ENCODE measurements around the gene XCL1. TPM values are rescaled to one million over a fixed set of nuclear protein-coding genes. Genes with fewer than 3 reads are reported as not detected.

The XCL1 gene
- polyA plus RNA-seq, 1 donor from 2014 or later, result 2.3 TPM

DNA sequence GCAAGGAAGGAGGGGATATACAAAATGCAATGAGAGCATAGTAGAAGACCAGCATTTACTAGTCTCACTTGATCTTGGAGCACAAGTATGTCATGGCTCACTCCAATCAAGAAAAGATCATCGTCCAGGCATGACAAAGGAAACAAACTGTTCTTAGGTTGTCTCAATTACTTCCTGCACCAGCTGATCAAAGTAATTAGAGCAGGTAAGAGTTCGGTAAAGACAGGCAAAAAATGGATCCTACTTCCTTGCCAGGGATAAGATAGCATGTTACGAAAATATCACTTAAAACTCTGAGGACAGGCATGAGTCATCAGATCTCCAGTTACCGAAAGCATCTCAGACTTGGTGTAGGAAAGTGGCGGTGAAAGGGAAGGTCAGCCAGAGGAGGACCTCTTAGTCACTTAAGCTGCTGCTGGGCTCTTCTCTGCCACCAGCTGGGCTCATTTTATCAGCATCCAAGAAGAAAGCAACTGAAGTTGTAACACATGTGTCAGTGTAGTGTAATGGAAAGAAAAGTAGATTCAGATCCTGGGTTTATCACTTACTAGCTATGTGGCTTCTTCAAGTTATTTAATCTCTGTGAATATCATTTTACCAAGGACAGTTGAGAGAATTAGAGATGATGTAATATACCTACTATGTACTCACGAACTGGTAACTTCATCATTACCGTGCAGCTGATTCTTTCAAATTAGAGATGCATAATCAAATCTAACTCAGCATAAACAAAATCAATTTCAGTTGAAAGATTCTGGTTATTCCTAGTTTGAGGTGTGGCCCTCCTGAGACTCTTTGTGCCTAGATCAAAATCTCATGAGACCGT, 46.8 kb downstream of the XCL1 start:
- no peak overlapping the region for H3K9ac ChIP-seq (ENCODE audit: low read length)
- H3K9me3 ChIP-seq (ENCODE audit: low read length), result no peaks in the 10 kb centered on the region
- no peak overlapping the region for H3K27ac ChIP-seq (ENCODE audit: low read length)

DNA sequence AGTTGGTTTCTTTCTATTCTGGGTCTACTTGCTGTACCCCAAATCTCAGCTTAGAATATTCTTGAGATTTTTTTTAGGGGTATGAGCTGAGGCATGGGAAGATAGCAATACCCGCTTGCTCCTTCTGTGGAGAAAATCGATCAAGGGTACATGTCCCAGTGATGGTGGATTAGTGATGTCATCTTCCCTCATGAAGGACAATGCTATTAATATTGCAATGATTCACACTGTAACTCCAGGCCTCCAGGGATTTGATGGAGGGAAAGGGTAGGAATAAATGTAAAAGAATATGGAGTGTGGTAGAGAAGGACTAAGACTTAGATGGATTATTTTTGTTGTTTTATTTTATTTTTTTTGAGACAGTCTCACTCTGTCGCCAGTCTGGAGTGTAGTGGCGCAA, 47.4 kb downstream of the XCL1 start:
- no peaks in the 10 kb centered on the region for H3K79me2 ChIP-seq (replicated peaks; ENCODE audit: insufficient read depth, low read length)
- no peaks in the 10 kb centered on the region for H3K27me3 ChIP-seq (ENCODE audit: insufficient read depth, low read depth, low read length)
- H3K9me3 ChIP-seq (ENCODE audit: low read length), result no peaks in the 10 kb centered on the region
- H4K20me1 ChIP-seq (ENCODE audit: insufficient read depth), result no peaks in the 10 kb centered on the region
- H3K9me2 ChIP-seq (ENCODE audit: insufficient read depth, low read length), result no peaks in the 10 kb centered on the region
- no peak overlapping the region for H3K27ac ChIP-seq (ENCODE audit: low read length)
- no peak overlapping the region for H2AFZ ChIP-seq (ENCODE audit: low read depth, low read length)
- no peaks in the 10 kb centered on the region for H3F3A ChIP-seq (ENCODE audit: insufficient read depth, low read length, poor library complexity, severe bottlenecking)
- no peak overlapping the region for H3K9ac ChIP-seq (ENCODE audit: low read length)
- H3K4me3 ChIP-seq (ENCODE audit: low read length), result no peak overlapping the region
- no peaks in the 10 kb centered on the region for H3K36me3 ChIP-seq (ENCODE audit: insufficient read depth, low read length)
- H3K4me2 ChIP-seq (ENCODE audit: low read length), result no peak overlapping the region
- TF ChIP-seq EZH2 (IDR thresholded peaks at IDR 0.05; ENCODE audit: borderline replicate concordance, insufficient read depth, low read length, poor library complexity, severe bottlenecking) (no peak), SMC3 (conservative IDR thresholded peaks at IDR 0.05; ENCODE audit: poor library complexity) (no peak), EP300 (conservative IDR thresholded peaks at IDR 0.05; ENCODE audit: poor library complexity, severe bottlenecking) (no peak)

More for the DNA sequence above, 46.8 kb downstream of the XCL1 start:
- Histone ChIP-seq H2AFZ (ENCODE audit: low read depth, low read length) (no peak overlapping the region), H4K20me1 (ENCODE audit: insufficient read depth) (no peaks in the 10 kb centered on the region), H3K9me2 (ENCODE audit: insufficient read depth, low read length) (no peaks in the 10 kb centered on the region), H3K4me2 (ENCODE audit: low read length) (no peak overlapping the region), H3K27me3 (ENCODE audit: insufficient read depth, low read depth, low read length) (no peaks in the 10 kb centered on the region), H3K36me3 (ENCODE audit: insufficient read depth, low read length) (no peaks in the 10 kb centered on the region), H3K79me2 (replicated peaks; ENCODE audit: insufficient read depth, low read length) (no peaks in the 10 kb centered on the region), H3K4me3 (ENCODE audit: low read length) (no peak overlapping the region), H3F3A (ENCODE audit: insufficient read depth, low read length, poor library complexity, severe bottlenecking) (no peaks in the 10 kb centered on the region)
- no peak for TF ChIP-seq POLR2AphosphoS5 (IDR thresholded peaks at IDR 0.05)
- TF ChIP-seq, protein P1, sequence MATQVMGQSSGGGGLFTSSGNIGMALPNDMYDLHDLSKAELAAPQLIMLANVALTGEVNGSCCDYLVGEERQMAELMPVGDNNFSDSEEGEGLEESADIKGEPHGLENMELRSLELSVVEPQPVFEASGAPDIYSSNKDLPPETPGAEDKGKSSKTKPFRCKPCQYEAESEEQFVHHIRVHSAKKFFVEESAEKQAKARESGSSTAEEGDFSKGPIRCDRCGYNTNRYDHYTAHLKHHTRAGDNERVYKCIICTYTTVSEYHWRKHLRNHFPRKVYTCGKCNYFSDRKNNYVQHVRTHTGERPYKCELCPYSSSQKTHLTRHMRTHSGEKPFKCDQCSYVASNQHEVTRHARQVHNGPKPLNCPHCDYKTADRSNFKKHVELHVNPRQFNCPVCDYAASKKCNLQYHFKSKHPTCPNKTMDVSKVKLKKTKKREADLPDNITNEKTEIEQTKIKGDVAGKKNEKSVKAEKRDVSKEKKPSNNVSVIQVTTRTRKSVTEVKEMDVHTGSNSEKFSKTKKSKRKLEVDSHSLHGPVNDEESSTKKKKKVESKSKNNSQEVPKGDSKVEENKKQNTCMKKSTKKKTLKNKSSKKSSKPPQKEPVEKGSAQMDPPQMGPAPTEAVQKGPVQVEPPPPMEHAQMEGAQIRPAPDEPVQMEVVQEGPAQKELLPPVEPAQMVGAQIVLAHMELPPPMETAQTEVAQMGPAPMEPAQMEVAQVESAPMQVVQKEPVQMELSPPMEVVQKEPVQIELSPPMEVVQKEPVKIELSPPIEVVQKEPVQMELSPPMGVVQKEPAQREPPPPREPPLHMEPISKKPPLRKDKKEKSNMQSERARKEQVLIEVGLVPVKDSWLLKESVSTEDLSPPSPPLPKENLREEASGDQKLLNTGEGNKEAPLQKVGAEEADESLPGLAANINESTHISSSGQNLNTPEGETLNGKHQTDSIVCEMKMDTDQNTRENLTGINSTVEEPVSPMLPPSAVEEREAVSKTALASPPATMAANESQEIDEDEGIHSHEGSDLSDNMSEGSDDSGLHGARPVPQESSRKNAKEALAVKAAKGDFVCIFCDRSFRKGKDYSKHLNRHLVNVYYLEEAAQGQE (IDR thresholded peaks at IDR 0.05; ENCODE audit: borderline replicate concordance), result no peak
- no peak for TF ChIP-seq RAD21 (conservative IDR thresholded peaks at IDR 0.05)
- no peak for TF ChIP-seq SMC3 (conservative IDR thresholded peaks at IDR 0.05; ENCODE audit: poor library complexity)
- TF ChIP-seq, protein P2, sequence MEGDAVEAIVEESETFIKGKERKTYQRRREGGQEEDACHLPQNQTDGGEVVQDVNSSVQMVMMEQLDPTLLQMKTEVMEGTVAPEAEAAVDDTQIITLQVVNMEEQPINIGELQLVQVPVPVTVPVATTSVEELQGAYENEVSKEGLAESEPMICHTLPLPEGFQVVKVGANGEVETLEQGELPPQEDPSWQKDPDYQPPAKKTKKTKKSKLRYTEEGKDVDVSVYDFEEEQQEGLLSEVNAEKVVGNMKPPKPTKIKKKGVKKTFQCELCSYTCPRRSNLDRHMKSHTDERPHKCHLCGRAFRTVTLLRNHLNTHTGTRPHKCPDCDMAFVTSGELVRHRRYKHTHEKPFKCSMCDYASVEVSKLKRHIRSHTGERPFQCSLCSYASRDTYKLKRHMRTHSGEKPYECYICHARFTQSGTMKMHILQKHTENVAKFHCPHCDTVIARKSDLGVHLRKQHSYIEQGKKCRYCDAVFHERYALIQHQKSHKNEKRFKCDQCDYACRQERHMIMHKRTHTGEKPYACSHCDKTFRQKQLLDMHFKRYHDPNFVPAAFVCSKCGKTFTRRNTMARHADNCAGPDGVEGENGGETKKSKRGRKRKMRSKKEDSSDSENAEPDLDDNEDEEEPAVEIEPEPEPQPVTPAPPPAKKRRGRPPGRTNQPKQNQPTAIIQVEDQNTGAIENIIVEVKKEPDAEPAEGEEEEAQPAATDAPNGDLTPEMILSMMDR (IDR thresholded peaks at IDR 0.05; ENCODE audit: poor library complexity, severe bottlenecking), result no peak
- no peak for TF ChIP-seq EZH2 (IDR thresholded peaks at IDR 0.05; ENCODE audit: borderline replicate concordance, insufficient read depth, low read length, poor library complexity, severe bottlenecking)
- no peak for TF ChIP-seq TAF1 (IDR thresholded peaks at IDR 0.05; ENCODE audit: low read depth)
- no peak for TF ChIP-seq EP300 (conservative IDR thresholded peaks at IDR 0.05; ENCODE audit: poor library complexity, severe bottlenecking)
- TF ChIP-seq MXI1 (conservative IDR thresholded peaks at IDR 0.05; ENCODE audit: poor library complexity, severe bottlenecking), result no peak

All from neural cell (in vitro differentiated cells).